Central memory CD8-positive, alpha-beta T cell (primary cell): ENCODE data around the gene LRRC43.
"Not testable (repeated sequence)": the region's sequence is repeated elsewhere in the genome, so short reads cannot be mapped to it uniquely, and the experiment has no call there.

ENCODE experiments used
- ATAC-seq: fragments of 150-1000 bp; cut with Tn5 transposase; replicated peaks from 2 replicates; pipeline ENCODE4 v1.10.0; 2022; ENCODE audit warnings: mild to moderate bottlenecking, moderate FRiP score, moderate number of reproducible peaks; ENCODE audit not compliant: poor library complexity, severe bottlenecking; ENCODE audit errors: extremely low read depth
- DNase-seq, 2 donors: peaks; one replicate each; pipeline ENCODE4 v3.0.0; 2021; ENCODE audit warnings: low spot score in 2 of 2
- H3K27ac Mint-ChIP-seq: one replicate; pipeline ENCODE4 v1.8.0; 2022; ENCODE audit warnings: low read depth, mild to moderate bottlenecking, moderate library complexity, mixed read lengths
- H3K27me3 Mint-ChIP-seq: one replicate; pipeline ENCODE4 v1.8.0; 2022; ENCODE audit warnings: mixed read lengths
- H3K36me3 Mint-ChIP-seq: one replicate; pipeline ENCODE4 v1.8.0; 2022; ENCODE audit warnings: mild to moderate bottlenecking, moderate library complexity, mixed read lengths; ENCODE audit not compliant: insufficient read depth
- H3K4me1 Mint-ChIP-seq: one replicate; pipeline ENCODE4 v1.8.0; 2022; ENCODE audit warnings: mixed read lengths
- H3K4me3 Mint-ChIP-seq: one replicate; pipeline ENCODE4 v1.8.0; 2022; ENCODE audit warnings: mild to moderate bottlenecking, moderate library complexity, mixed read lengths
- H3K9me3 Mint-ChIP-seq: one replicate; pipeline ENCODE4 v1.8.0; 2022; ENCODE audit warnings: mixed read lengths

Gene LRRC43

DNA sequence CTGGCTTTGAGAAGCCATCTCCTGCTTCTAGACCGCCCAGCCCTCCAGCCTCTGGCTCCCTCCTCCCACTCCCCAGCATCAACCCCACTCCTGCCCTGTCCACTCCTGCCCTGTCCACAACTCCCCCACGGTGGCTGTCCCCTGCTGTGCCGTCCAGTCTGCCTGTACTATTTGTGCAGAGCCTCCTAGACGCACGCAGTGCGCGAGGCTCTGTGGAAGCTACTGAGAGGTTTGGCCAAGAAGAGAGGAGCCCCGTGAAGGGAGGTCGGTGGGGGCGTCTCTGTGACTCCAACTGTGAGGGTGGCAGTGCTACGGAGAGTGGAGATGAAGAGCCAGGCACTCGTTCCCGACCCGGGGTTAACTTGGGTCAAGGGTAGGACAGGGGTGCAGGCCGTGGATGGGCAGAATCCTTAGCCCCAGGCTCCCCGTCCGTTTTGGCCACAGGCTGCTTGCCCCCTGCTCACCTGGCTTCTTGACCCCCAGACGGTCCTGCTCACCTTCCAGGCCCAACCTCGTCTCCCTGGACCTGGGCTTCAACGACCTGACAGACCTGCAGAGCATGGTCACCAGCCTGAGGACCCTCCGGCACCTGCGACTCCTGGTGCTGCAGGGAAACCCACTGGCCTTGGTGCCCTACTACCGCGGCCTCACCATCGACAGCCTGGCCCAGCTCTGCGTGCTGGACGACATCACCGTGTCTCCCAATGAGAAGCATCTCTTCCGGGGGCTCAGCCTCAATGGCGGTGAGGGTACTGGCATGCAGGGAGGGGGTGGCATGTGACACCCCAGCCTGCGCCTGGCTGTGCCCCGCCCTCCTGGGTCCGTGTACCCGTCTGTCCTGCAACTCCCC, 6.9 kb downstream of the LRRC43 start:
- H3K27ac Mint-ChIP-seq, result no peak overlapping the region
- H3K4me3 Mint-ChIP-seq, result no peak overlapping the region
- H3K27me3 Mint-ChIP-seq, result no peaks in the 10 kb centered on the region
- ATAC-seq (no peak), DNase-seq (no peak)
- H3K9me3 Mint-ChIP-seq, result no peaks in the 10 kb centered on the region
- H3K36me3 Mint-ChIP-seq, result peaks cover 2% of the 10 kb centered on the region
- peaks cover 8% of the 10 kb centered on the region for H3K4me1 Mint-ChIP-seq

DNA sequence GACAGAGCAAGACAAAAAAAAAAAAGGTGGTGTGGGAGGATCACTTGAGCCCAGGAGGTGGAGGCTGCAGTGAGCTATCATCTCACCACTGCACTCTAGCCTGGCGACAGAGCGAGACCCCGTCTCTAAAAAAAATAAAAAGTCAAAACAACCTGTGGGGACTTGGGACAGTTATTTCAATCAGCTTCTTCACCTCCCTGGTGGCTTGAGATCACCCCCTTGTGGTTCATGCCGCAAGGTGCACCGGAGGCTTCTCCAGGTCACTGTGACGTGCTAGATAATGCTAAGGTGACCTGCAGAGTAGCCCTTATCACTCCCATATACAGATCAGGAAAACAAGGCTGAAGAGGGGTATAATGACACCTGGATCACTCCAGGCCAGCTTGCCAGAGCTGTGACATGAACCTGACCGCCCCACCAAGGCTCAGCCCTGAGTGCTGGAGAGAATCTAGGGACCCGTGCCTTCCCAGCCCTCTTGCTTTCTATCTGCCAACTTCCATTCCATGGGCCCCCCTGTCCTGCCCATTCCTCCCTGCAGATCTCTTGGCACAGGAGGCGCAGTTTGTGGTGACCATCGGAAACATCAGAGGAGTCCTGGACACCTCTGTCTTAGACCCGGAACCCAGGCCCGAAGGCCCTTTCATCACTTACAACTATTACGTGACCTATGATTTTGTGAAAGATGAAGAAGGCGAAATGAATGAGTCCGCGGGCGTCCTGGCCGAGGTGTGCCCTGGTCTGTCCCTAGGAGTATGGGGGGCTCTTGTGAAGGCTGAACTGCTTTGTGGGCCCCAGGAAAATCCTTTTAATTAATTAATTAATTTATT, 8.1 kb downstream of the LRRC43 start:
- H3K9me3 Mint-ChIP-seq, result no peaks in the 10 kb centered on the region
- ATAC-seq (peak; percentile 82), DNase-seq (peak; percentile 56 to 68)
- no peaks in the 10 kb centered on the region for H3K27me3 Mint-ChIP-seq
- H3K27ac Mint-ChIP-seq, result no peak overlapping the region
- no peak overlapping the region for H3K4me3 Mint-ChIP-seq
- peaks cover 8% of the 10 kb centered on the region for H3K4me1 Mint-ChIP-seq
- H3K36me3 Mint-ChIP-seq, result peaks cover 2% of the 10 kb centered on the region

DNA sequence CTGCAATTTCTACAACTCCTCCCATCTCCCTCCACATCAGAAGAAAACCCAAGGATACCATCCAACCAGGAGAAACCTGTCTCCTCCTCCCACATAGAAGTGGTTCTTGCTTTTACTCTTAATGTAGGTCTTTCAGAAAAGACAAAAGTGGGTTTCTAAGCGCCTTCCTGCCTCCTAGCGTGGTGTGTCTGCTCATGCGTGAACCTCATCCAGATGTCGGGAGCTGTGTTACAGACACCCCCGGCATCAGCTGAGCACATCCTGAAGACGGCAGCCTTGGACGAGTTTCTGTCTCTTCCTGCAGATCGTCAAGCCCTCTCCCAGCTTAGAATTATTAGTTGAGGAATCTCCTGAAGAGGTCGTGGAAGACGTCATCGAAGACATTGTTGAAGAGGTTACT, 9.5 kb downstream of the LRRC43 start:
- Mint-ChIP-seq H3K27me3 (no peaks in the 10 kb centered on the region), H3K4me3 (no peak overlapping the region), H3K27ac (no peak overlapping the region), H3K36me3 (peaks cover 3% of the 10 kb centered on the region), H3K9me3 (no peaks in the 10 kb centered on the region), H3K4me1 (peaks cover 11% of the 10 kb centered on the region)
- ATAC-seq, result no peak
- DNase-seq, result no peak

DNA sequence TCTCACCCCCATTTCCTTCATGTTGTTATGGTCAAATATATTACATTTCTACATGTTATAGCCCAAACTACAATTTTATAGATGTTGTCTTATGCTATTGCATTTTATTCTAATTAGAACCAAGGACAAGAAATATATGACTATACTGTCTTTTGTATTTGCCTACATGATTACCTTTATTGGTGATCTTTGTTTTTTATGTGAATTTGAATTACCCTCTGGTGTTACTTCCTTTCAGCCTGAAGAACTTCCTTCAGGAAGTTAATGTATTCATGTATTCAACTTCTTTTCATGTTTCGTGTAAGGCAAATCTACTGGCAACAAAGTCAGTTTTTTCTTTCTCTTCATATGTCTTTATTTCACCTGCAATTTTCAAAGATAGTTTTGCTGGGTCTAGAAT, 11.9 kb downstream of the LRRC43 start:
- H3K36me3 Mint-ChIP-seq, result peaks cover 5% of the 10 kb centered on the region
- DNase-seq (no peak), ATAC-seq (no peak)
- no peak overlapping the region for H3K27ac Mint-ChIP-seq
- no peak overlapping the region for H3K4me3 Mint-ChIP-seq
- H3K4me1 Mint-ChIP-seq, result peaks cover 14% of the 10 kb centered on the region
- no peaks in the 10 kb centered on the region for H3K9me3 Mint-ChIP-seq
- peaks cover 4% of the 10 kb centered on the region for H3K27me3 Mint-ChIP-seq

DNA sequence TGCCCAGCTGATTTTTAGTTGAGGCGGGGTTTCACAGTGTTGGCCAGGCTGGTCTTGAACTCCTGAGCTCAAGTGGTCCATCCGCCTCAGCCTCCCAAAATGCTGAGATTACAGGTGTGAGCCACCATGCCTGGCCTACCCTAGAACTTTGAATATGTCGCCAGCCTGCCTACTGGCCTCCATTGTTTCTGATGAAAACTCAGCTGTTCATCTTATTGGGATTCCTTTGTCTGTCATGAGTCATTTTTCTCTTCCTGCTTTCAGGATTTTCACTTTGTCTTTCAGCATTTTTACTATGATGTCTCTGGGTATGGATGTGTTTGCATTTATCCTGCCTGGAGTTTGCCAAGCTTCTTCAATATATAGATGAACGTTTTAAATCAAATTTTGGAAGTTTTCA, 12.5 kb downstream of the LRRC43 start:
- Mint-ChIP-seq H3K27me3 (peaks cover 10% of the 10 kb centered on the region), H3K36me3 (peaks cover 5% of the 10 kb centered on the region), H3K4me1 (peaks cover 14% of the 10 kb centered on the region), H3K27ac (no peak overlapping the region), H3K4me3 (no peak overlapping the region), H3K9me3 (no peaks in the 10 kb centered on the region)
- DNase-seq, result no peak
- ATAC-seq, result no peak

DNA sequence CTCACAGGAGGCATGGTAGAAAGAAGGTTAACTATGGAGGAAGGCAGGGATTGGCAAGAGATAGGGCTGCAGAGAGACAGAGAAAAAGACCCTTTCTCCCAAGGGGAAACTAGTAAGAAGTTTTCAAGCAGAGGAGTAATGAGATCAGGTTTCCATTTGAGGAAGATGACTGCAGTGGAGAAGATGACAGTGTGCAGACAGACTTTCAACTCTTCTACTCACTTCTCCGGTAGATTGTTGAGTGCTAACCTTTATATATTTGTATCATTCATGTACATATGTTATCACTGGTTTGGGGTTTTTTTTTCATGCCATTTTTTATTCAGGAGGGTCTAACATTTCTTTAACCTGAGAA, 14.7 kb downstream of the LRRC43 start:
- H3K36me3 Mint-ChIP-seq, result peaks cover 5% of the 10 kb centered on the region
- H3K4me3 Mint-ChIP-seq, result peak overlapping the region; percentile 6
- DNase-seq (no peak), ATAC-seq (no peak)
- H3K27ac Mint-ChIP-seq, result no peak overlapping the region
- H3K9me3 Mint-ChIP-seq, result no peaks in the 10 kb centered on the region
- peaks cover 10% of the 10 kb centered on the region for H3K27me3 Mint-ChIP-seq
- H3K4me1 Mint-ChIP-seq, result peaks cover 6% of the 10 kb centered on the region

DNA sequence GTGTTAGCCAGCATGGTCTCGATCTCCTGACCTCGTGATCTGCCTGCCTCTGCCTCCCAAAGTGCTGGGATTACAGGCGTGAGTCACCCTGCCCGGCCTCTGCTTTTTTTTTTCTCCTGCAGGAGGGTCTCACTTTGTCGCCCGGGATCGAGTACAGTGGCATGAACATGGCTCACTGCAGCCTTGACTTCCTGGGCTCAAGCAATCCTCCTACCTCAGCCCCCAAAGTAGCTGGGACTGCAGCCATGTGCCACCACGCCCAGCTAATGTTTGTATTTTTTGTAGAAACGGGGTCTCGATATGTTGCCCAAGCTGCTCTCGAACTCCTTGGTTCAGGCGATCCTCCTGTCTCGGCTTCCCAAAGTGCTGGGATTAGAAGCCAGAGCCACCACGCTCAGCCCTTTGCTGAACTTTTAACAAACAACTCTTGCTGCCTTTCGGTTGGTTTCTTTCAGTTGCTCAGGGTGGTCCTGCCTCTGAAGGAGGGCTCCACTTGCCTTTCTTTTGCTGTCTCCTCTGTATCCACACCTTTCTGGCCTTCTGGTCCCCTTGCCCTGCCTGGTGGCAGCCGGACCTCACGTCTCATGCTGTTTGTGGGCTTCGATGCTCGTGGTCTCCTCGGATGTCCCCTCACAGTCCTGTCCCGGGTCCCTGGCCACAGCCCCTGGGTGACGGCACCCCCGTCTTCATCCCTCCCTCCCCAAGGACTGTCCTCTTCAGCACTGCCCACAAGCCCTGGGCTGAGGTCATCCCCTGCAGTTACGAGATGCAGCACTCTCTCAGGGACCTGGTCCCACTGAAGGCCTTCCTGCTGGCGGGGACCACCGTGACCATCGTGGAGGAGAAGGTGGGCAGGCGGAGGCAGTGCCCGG, 16.8 kb downstream of the LRRC43 start:
- H3K27me3 Mint-ChIP-seq, result peaks cover 10% of the 10 kb centered on the region
- no peak for ATAC-seq
- peaks cover 6% of the 10 kb centered on the region for H3K4me1 Mint-ChIP-seq
- H3K27ac Mint-ChIP-seq, result no peak overlapping the region
- H3K4me3 Mint-ChIP-seq, result no peak overlapping the region
- no peak for DNase-seq
- H3K36me3 Mint-ChIP-seq, result peaks cover 8% of the 10 kb centered on the region
- no peaks in the 10 kb centered on the region for H3K9me3 Mint-ChIP-seq

DNA sequence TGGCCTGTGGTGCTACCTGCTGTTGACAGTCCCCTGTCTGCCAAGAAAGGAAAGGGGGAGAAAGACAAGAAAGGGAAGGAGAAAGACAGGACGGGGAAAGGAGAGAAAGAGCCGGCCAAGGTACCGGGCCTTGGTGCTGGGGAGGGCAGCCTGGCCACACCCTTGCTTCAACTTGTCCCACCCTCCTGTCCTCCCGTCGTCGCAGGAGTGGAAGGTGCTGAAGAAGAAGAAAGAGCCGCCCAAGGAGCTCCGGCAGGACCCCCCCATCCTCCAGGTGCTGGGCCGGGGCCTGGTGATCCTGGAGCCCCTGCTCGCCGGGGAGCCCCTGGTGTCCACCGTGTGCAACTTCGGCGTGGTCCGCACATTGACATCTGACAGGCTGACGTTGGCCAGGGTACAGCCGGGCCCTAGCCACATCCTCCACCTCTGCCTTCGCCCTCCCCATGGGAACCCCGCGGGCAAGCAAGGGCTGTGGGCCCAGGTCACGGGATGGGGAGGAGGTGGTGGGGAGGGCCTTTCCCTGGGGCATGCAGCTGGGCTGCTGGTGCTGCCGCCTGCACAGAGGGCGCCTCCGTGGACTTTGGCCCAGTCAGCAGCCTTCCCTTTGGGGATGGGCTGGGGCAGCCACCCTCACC, 17.7 kb downstream of the LRRC43 start:
- peaks cover 10% of the 10 kb centered on the region for H3K27me3 Mint-ChIP-seq
- no peak overlapping the region for H3K4me3 Mint-ChIP-seq
- H3K4me1 Mint-ChIP-seq, result peaks cover 14% of the 10 kb centered on the region
- DNase-seq, result no peak
- H3K36me3 Mint-ChIP-seq, result peaks cover 6% of the 10 kb centered on the region
- H3K27ac Mint-ChIP-seq, result no peak overlapping the region
- no peak for ATAC-seq
- no peaks in the 10 kb centered on the region for H3K9me3 Mint-ChIP-seq

DNA sequence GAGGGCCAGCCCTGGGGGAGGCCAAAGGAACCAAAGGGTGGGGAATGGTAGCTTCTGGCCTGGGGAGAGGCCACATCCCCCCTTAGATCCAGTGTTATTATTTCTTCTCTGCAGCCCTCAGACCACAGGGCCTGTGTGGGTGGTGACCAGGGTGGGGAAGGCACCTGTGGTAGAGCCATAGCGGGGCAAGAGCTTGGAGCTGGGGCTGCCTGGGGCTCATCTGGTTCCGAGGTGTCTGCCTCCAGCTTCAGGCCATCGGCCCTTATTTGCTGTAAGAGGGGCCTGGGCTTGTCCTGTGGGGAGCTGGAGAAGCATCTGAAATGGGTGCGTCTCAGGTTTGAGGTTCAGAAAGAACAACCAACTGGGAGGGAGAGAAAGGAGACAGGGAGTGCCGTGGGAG, 18.5 kb downstream of the LRRC43 start:
- DNase-seq (no peak), ATAC-seq (no peak)
- Mint-ChIP-seq H3K4me1 (peaks cover 14% of the 10 kb centered on the region), H3K27ac (no peak overlapping the region), H3K4me3 (no peak overlapping the region), H3K36me3 (peaks cover 9% of the 10 kb centered on the region), H3K9me3 (no peaks in the 10 kb centered on the region), H3K27me3 (peaks cover 10% of the 10 kb centered on the region)

DNA sequence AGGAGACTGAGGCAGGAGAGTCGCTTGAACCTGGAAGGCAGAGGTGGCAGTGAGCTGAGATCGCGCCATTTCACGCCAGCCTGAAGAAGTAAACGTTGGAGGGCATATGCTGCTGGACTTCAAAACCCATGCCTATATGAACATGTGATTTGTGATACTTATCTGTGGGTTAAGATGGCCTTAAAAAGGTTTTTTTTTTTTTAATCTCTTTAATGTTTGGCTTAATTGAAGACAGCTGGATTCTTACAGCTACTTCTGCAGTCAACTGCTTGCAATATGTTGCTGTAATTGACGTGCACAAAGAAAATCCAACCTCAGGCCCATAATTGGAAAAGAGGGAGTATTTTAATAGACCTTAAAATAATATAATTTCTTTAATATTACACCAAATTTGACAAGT, 19.1 kb downstream of the LRRC43 start:
- ATAC-seq (no peak), DNase-seq (no peak)
- Mint-ChIP-seq H3K27ac (no peak overlapping the region), H3K4me3 (no peak overlapping the region), H3K27me3 (peaks cover 10% of the 10 kb centered on the region), H3K4me1 (peaks cover 14% of the 10 kb centered on the region), H3K36me3 (peaks cover 12% of the 10 kb centered on the region), H3K9me3 (no peaks in the 10 kb centered on the region)

DNA sequence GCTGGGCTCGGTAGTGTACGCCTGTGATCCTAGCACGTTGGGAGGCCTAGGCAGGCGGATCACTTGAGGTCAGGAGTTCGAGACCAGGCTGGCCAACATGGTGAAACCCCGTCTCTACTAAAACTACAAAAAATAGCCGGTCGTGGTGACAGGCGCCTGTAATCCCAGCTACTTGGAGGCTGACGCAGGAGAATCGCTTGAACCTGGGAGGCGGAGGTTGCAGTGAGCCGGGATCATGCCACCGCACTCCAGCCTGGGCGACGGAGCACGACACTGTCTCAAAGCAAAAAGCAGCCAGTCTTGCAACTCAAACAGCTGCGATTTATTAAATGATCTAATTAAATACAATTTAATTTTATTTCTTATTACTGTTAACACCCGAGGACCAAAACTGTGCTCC, 19.9 kb downstream of the LRRC43 start:
- not testable (repeated sequence) for H3K27ac Mint-ChIP-seq, DNase-seq, H3K9me3 Mint-ChIP-seq, ATAC-seq, H3K4me1 Mint-ChIP-seq
- Mint-ChIP-seq H3K27me3 (peaks cover 10% of the 10 kb centered on the region), H3K36me3 (peaks cover 14% of the 10 kb centered on the region), H3K4me3 (peak overlapping the region; percentile 74)
